ENCODE data around the gene CNOT8. TPM values are rescaled to one million over a fixed set of nuclear protein-coding genes. Genes with fewer than 3 reads are reported as not detected.

CNOT8 gene
- total RNA-seq, 1 experiment from 2014 or later, result 45.6 TPM

GRCh38 chr5:154866841-154867240 is 8.4 kb downstream of the CNOT8 start:
- Histone ChIP-seq H4K20me1 (ENCODE audit: control insufficient read depth, insufficient read depth, insufficient read length) (no peaks in the 10 kb centered on the region), H3K4me1 (ENCODE audit: insufficient read depth, low read length) (no peaks in the 10 kb centered on the region), H2BK20ac (ENCODE audit: low read depth, low read length, poor library complexity, severe bottlenecking) (no peak overlapping the region), H3K79me2 (ENCODE audit: insufficient read depth, low read length) (peaks cover 8% of the 10 kb centered on the region), H3K23ac (ENCODE audit: insufficient read length, low read depth, low read length) (no peak overlapping the region), H2AK5ac (ENCODE audit: insufficient read length, low read length) (no peak overlapping the region), H3K4ac (ENCODE audit: low read depth, low read length) (no peak overlapping the region), H3K18ac (ENCODE audit: insufficient read length, low read depth, low read length) (no peak overlapping the region), H3K14ac (ENCODE audit: insufficient read depth, low read length) (no peak overlapping the region), H4K8ac (replicated peaks; ENCODE audit: insufficient read length, low read depth, low read length) (no peak overlapping the region), H3K23me2 (ENCODE audit: insufficient read length, low read depth, low read length, poor library complexity, severe bottlenecking) (no peaks in the 10 kb centered on the region), H3K27me3 (ENCODE audit: insufficient read depth, low read length) (no peaks in the 10 kb centered on the region), H3K27ac (ENCODE audit: insufficient read length, low read depth, low read length) (no peak overlapping the region), H2AFZ (ENCODE audit: low read length) (no peak overlapping the region), H2BK5ac (ENCODE audit: insufficient read length, low read length) (no peak overlapping the region), H3K4me2 (ENCODE audit: insufficient read depth, insufficient read length, low read length) (no peak overlapping the region), H2BK120ac (ENCODE audit: low read depth, low read length, poor library complexity, severe bottlenecking) (no peak overlapping the region), H3K9me3 (ENCODE audit: control insufficient read depth, low read depth, low read length) (no peaks in the 10 kb centered on the region), H3K79me1 (ENCODE audit: insufficient read depth, low read depth, low read length, poor library complexity, severe bottlenecking) (peaks cover 5% of the 10 kb centered on the region), H3T11ph (ENCODE audit: low read length) (no peak overlapping the region), H2BK12ac (ENCODE audit: insufficient read length, low read depth, low read length) (no peak overlapping the region), H3K56ac (ENCODE audit: insufficient read length, low read depth, low read length) (no peak overlapping the region), H3K9ac (ENCODE audit: extremely low read depth, insufficient read length, low read length) (no peak overlapping the region), H2BK15ac (ENCODE audit: low read depth, low read length) (no peak overlapping the region), H4K91ac (ENCODE audit: insufficient read length, low read depth, low read length) (no peak overlapping the region), H4K5ac (ENCODE audit: insufficient read length, low read depth, low read length) (no peak overlapping the region)
- Mint-ChIP-seq H3K27me3 (ENCODE audit: low read depth) (no peaks in the 10 kb centered on the region; the same call in 1 of the 2 replicates), H3K36me3 (ENCODE audit: insufficient read depth in 1 of 3, low read depth in 3 of 3) (peaks cover 37 to 70% (median 68%) of the 10 kb centered on the region in 3 experiments), H3K4me1 (no peaks in the 10 kb centered on the region), H3K27ac (no peak overlapping the region), H3K9me3 (no peaks in the 10 kb centered on the region), H3K4me3 (no peak overlapping the region; a peak in 1 of 5 replicates)
- no CpG with 5 or more reads among the region's 2 CpGs for WGBS (ENCODE audit: extremely low coverage, insufficient read length, low lambda C conversion rate)
- no peak for DNase-seq
- no peak for TF ChIP-seq CTCF (conservative IDR thresholded peaks at IDR 0.05)
